Mammary epithelial cell (primary cell): ENCODE results near the gene SKI.

ENCODE experiments used
- CTCF ChIP-seq, 2 donors: IDR thresholded peaks in 1 of 2; conservative IDR thresholded peaks in 1 of 2; 2 replicates each; pipeline ENCODE4 v1.5.1; 2011 to 2012; ENCODE audit warnings: inconsistent platforms in 2 of 2, low read length in 2 of 2, mild to moderate bottlenecking in 2 of 2, control low read depth in 1 of 2, low read depth in 1 of 2; ENCODE audit not compliant: insufficient read depth in 1 of 2; ENCODE audit errors: extremely low read depth in 1 of 2
- EZH2 ChIP-seq: IDR thresholded peaks from 2 replicates; pipeline ENCODE4 v1.6.1; 2012; ENCODE audit warnings: low read length, inconsistent platforms, borderline replicate concordance

DNA sequence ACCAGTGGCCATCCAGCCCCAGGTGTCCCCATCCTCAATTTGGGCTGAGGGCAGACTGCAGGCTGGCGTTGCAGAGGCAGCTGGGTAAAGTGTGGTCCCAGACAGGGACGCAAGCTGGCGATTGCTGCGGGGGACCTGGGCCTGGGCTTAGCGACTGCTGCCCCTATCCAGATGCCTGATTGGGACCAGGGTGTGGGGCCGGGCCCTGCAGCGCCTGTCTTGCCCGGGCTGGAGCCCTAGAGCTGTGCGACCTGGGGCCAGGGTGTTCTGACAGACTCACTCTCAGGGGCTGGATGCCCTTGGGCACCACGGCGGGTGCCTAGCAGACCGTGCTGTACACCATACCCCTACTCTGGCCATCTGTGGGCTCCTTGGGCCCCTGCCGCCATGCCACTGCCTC lies 17.3 kb upstream of the SKI start:
- TF ChIP-seq CTCF (conservative IDR thresholded peaks at IDR 0.05 in 1 of 2, IDR thresholded peaks at IDR 0.05 in 1 of 2; ENCODE audit: extremely low read depth in 1 of 2, insufficient read depth in 1 of 2, low read depth in 1 of 2, low read length in 2 of 2), result no peak
- TF ChIP-seq EZH2, result no peak
